ENCODE measurements around the gene MIP. TPM values are rescaled to one million over a fixed set of nuclear protein-coding genes. Genes with fewer than 3 reads are reported as not detected.
"Not testable (repeated sequence)": the region's sequence is repeated elsewhere in the genome, so short reads cannot be mapped to it uniquely, and the experiment has no call there.

MIP gene
- total and polyA plus RNA-seq, 10 of the 15 experiments (the other 5 are each of a cell fraction or from before 2014, with no cell fraction given), result 0.04 to 0.18 (median 0.11) TPM; not detected in 3

DNA sequence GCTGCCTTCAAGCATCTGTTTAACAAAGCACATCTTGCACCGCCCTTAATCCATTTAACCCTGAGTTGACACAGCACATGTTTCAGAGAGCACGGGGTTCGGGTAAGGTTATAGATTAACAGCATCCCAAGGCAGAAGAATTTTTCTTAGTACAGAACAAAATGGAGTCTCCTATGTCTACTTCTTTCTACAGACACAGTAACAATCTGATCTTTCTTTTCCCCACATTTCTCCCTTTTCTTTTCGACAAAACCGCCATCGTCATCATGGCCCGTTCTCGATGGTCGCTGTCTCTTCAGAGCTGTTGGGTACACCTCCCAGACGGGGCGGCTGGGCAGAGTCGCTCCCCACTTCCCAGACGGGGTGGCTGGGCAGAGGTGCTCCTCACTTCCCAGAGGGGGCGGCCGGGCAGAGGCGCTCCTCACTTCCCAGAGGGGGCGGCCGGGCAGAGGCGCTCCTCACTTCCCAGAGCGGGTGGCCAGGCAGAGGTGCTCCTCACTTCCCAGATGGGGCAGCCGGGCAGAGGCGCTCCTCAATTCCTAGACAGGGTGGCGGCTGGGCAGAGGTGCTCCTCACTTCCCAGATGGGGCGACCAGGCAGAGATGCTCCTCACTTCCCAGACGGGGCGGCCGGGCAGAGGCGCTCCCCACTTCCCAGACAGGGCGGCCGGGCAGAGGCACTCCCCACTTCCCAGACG, 39.1 kb upstream of the MIP start:
- BruUV-seq (replicated peaks); H3K4me3 ChIP-seq; H3K36me3 ChIP-seq (ENCODE audit: control insufficient read depth in 2 of 2, insufficient read depth in 2 of 2, low read length in 1 of 2); H4K20me1 ChIP-seq (ENCODE audit: control insufficient read depth, insufficient read depth); CTCF ChIA-PET; intact Hi-C loops (cut with micrococcal nuclease; ENCODE audit: unreplicated experiment); RAD21 ChIA-PET (ENCODE audit: unreplicated experiment); H3K9ac ChIP-seq (ENCODE audit: control insufficient read depth, insufficient read depth, low read length); H3K27me3 ChIP-seq (replicated peaks in 1 of 2; ENCODE audit: control insufficient read depth in 2 of 2, insufficient read depth in 2 of 2, low read length in 1 of 2); H3K79me2 ChIP-seq (ENCODE audit: control insufficient read depth, insufficient read depth, low read length); H3K9me3 ChIP-seq (replicated peaks; ENCODE audit: control insufficient read depth, insufficient read depth, low read length); H3K27ac ChIP-seq (ENCODE audit: control insufficient read depth, insufficient read depth); in situ Hi-C loops (cut with MboI); SMC1A ChIA-PET (ENCODE audit: uncharacterized antibody, unreplicated experiment); FAIRE-seq; H3K4me1 ChIP-seq (ENCODE audit: control insufficient read depth, insufficient read depth, low read length); H2AFZ ChIP-seq (ENCODE audit: control insufficient read depth, low read depth, low read length); DNase-seq (ENCODE audit: low read depth, low spot score); ATAC-seq; H3K4me2 ChIP-seq (ENCODE audit: control insufficient read depth, insufficient read depth): not testable (repeated sequence)
- 88% methylated on average over 25 of the region's 31 CpGs for WGBS (ENCODE audit: insufficient coverage, insufficient replicate concordance, low lambda C conversion rate, missing lambda C conversion rate)
- POLR2A ChIA-PET, result interaction anchor here (0.7 kb wide), 1 partner anchor 507 kb away, joined by 4 read pairs; no protein-coding TSS in a partner anchor

- in situ Hi-C loops (cut with MboI), result no loop called here
- TF ChIP-seq CEBPB (IDR thresholded peaks at IDR 0.05; ENCODE audit: borderline replicate concordance in 1 of 2, low read depth in 2 of 2, low read length in 2 of 2), result no peak
- no peak for TF ChIP-seq NR2C2 (IDR thresholded peaks at IDR 0.05; ENCODE audit: borderline replicate concordance, control insufficient read depth, insufficient read length, low read depth)
- TF ChIP-seq IKZF1 (conservative IDR thresholded peaks at IDR 0.05), result no peak
- no peak for TF ChIP-seq ZSCAN29 (IDR thresholded peaks at IDR 0.05)
- TF ChIP-seq SIX5 (IDR thresholded peaks at IDR 0.05; ENCODE audit: low read depth, low read length, severe bottlenecking), result no peak
- TF ChIP-seq POLR2AphosphoS5 (IDR thresholded peaks at IDR 0.05; ENCODE audit: low read length), result no peak
- no peak for TF ChIP-seq NFYB (IDR thresholded peaks at IDR 0.05; ENCODE audit: insufficient read depth, low read depth, low read length)
- TF ChIP-seq NFXL1 (IDR thresholded peaks at IDR 0.05; ENCODE audit: borderline replicate concordance), result no peak
- TF ChIP-seq NBN (IDR thresholded peaks at IDR 0.05), result no peak
- TF ChIP-seq ESRRA (IDR thresholded peaks at IDR 0.05; ENCODE audit: low read length), result no peak
- TF ChIP-seq RAD51 (IDR thresholded peaks at IDR 0.05), result no peak
- no peak for TF ChIP-seq CHD2 (IDR thresholded peaks at IDR 0.05; ENCODE audit: borderline replicate concordance, low read depth, low read length)
Measured at GRCh38 chr12:56490360-56490759, 35.9 kb upstream of the MIP start.

More at GRCh38 chr12:56490360-56490759, 35.9 kb upstream of the MIP start:
- POLR2A ChIA-PET, result interaction anchor here (0.6 kb wide), 1 partner anchor 364 kb away, joined by 3 read pairs; no protein-coding TSS in a partner anchor
- Histone ChIP-seq H3K9ac (ENCODE audit: control insufficient read depth, insufficient read depth, low read length) (no peak overlapping the region), H3K4me3 (no peak overlapping the region), H2AFZ (ENCODE audit: control insufficient read depth, low read depth, low read length) (no peak overlapping the region), H3K27me3 (replicated peaks in 1 of 2; ENCODE audit: control insufficient read depth in 2 of 2, insufficient read depth in 2 of 2, low read length in 1 of 2) (peaks cover 0 to 2% of the 10 kb centered on the region in 2 experiments; a peak in 2 of 4 replicates), H3K9me3 (replicated peaks; ENCODE audit: control insufficient read depth, insufficient read depth, low read length) (no peaks in the 10 kb centered on the region; the same call in 2 of the 3 replicates), H4K20me1 (ENCODE audit: control insufficient read depth, insufficient read depth) (no peaks in the 10 kb centered on the region), H3K36me3 (ENCODE audit: control insufficient read depth in 2 of 2, insufficient read depth in 2 of 2, low read length in 1 of 2) (no peaks in the 10 kb centered on the region), H3K27ac (ENCODE audit: control insufficient read depth, insufficient read depth) (no peak overlapping the region), H3K4me2 (ENCODE audit: control insufficient read depth, insufficient read depth) (no peak overlapping the region), H3K4me1 (ENCODE audit: control insufficient read depth, insufficient read depth, low read length) (peaks cover 4% of the 10 kb centered on the region; the same call in 1 of the 2 replicates), H3K79me2 (ENCODE audit: control insufficient read depth, insufficient read depth, low read length) (no peaks in the 10 kb centered on the region)
- SMC1A ChIA-PET (ENCODE audit: uncharacterized antibody, unreplicated experiment), result interaction anchor here (1.6 kb wide), 1 partner anchor 26 kb away, joined by 3 read pairs; no protein-coding TSS in a partner anchor
- intact Hi-C loops (cut with micrococcal nuclease; ENCODE audit: unreplicated experiment), result no loop called here
- DNase-seq (ENCODE audit: low read depth, low spot score) (no peak), FAIRE-seq (no peak), ATAC-seq (no peak)
- no TSS peak for BruUV-seq (replicated peaks)
- RAD21 ChIA-PET (ENCODE audit: unreplicated experiment), result interaction anchor here (0.9 to 2.2 kb wide), 3 partner anchors 19 to 147 kb away, joined by 3 to 4 read pairs (median 4); partner anchors contain the start of gene STAT2
- CTCF ChIA-PET, result interaction anchor here (1.0 to 1.6 kb wide), 3 partner anchors 10 to 371 kb away, joined by 3 to 4 read pairs (median 3); no protein-coding TSS in a partner anchor

Measured in GM12878 (cell line).